Activated CD4-positive, alpha-beta T cell treated with anti-CD3 and anti-CD28 coated beads for 48 hours (primary cell): Measurements from ENCODE around the gene PSMD5.

Source experiments
- DNase-seq: peaks from one replicate; pipeline ENCODE4 v3.0.0-alpha.2; 2020

The PSMD5 gene

DNA sequence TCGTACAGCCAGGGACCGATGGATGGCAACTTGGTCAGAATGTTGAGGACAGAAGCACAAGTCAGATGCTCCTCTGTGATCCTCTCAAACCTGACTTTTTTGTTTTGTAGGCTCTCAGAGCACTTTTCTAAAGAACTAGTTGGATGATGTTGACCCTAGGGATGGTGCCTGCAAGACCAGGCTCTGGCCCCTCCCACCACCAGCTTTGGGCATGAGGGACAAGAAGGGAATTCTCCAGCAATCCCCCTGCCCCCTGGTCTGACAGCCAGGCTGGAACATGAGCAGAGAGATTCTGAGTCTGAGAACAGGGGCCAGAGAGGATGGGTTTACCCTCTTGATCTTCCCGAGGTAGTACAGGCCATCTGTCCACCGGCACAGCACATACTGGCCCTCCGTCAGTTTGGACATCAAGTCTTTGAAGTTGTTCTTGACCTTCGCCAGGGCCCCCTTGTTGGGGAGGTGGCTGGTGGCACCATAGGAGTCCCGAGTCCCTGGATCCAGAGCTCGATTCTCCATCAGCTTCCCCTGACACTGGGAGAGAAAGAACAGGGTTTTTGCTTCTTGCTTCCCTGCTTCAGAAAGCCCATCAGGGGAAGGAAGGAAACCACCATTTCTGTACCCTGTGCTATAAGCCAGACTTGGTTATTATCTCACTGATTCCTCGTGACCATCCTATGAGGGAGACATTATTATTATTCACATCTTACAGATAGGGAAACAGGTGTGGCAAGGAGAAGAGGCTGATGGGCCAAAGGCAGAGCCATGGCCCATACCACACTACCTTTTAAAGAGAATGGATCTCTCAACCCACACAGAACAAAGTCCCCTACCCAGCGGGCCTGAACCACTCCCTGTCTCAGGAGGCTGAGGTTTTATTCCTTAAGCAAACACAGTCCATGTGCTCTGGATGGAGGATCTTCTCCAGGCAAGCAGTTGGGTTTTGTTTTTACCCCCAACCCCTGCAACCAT, 31.8 kb upstream of the PSMD5 start:
- no peak for DNase-seq

DNA sequence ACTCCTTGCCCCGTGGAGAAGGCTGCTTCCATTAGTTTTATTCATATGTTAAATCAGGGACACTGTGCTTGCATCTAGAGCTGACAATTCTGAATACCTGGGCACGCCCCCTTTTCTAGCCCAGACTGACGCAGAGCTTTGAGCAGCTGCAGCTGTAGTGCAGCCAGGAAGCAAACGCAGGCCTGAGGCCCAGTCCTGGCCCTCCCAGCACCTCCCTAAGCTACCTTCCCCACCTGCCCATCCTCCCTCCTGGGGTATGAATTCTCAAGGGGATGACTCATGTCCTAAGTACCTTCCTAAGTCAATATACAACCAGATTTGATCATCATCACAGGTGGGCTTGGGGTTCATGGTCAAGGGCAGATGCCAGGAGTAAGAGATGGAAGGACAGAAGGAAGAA, 30.8 kb upstream of the PSMD5 start:
- DNase-seq: no peak

DNA sequence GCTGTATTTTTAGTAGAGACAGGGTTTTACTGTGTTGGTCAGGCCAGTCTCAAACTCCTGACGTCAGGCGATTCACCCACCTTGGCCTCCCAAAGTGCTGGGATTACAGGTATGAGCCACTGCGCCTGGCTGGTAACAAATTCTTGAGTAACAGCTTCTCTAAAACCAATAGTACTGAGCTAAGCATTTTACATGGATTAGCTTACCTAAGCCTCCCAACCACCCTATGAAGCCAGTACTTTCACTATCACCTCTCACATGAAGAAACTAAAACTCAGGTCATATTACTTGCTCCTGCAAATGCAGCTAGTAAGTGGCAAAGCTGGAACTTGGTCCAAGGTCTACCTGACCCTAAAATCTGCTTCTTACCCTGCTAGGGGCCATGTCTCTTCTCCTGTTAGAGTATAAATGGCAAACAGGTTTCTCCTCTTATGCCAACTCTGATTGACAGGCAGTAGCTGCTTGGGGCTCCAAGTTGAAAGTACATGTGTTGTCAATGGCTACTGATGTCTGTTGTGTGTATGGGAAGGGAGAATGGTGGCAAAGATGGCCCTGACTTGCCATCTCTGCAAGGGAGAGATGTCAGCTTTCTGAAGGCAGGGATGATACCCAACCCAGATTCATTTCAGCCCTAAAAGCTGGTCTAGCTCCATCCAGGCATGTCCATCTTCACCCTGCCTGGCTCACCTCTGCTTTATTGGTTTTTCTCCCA, 30.2 kb upstream of the PSMD5 start:
- no peak for DNase-seq

DNA sequence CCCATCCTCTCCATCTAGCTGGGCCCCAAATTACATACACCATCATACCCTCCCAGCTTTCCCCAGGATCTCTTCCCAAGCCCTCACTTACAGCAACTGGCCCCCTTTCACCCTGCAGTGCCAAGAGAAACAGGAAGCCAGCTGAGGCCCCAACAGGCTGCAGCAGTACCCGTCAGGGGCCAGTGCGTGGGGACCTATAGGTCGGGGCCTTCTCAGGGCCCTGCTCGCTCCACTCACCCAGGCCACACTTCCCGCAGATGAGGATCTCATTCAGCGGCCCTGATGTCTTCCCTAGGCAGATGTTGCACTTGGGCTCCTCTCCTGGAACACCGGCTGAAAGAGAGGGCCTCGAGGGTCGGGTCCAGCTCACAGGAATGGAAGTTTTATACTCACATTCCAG, 27.5 kb upstream of the PSMD5 start:
- DNase-seq: no peak

DNA sequence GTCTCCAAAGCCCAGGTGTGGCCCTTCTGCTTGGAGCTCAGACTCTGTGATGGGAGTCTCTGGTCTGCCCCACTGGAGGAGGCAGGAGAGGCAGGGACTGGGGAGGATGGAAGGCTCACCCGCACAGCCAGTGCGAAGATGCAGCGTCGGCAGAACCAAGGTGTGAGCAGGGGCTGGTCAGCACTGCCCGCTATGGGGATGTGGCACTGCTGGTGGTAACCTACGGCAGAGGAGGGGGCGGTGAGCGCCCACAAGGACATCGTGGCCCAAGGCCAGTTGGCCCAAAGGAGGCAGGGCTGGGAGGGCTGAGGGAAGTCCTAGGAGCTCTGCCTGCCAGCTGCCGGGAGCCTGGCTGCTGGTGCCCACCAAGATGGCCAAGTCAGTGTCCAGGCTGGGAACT, 27.0 kb upstream of the PSMD5 start:
- no peak for DNase-seq

DNA sequence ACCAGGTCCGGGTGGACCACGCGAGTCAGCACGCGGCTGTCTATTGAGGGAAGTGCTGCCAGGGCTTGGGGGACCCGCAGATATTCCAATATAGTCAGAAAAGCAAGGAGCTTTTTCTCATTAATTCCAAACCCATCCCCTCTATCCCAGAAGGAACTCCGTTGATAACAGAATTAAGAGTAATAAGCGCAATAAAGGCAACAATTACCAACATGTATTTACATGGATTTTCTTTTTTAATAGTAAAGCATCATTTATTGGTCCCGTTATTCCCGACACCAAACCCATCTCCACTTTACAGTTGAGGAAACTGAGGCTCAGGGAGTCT, 26.6 kb upstream of the PSMD5 start:
- no peak for DNase-seq

DNA sequence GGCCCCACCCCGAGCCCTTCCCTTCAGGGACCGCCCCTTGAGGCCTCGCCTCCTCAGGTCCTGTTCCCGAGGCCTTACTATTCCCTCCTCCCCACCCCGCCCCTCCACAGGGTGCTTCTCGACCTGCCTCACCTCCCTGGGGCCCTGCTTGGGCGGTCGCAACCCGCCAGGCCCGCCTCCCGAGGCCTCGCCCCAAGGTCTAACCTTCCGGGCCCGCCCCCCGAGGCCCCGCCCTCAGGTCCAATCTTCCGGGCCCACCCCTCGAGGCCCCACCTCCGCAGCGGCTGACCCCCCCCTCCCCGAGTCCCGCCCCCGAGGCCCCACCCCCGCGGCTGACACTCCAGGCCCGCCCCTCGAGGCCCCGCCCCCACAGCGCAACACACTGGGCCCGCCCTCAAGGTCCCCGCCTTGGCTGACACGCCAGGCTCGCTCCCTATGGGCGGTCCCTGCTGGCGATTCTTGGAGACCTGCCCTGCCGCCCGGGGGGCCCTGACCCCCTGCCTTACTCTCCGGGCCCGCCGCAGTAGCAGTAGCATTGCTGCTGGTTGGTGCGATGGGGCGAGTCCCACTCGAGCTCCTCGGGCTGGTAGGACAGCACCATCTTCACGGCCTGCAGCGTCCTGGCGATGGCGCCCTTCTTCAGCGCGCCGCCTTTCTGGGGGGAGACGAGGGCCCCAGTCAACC, 26.1 kb upstream of the PSMD5 start:
- peak; percentile 98 for DNase-seq

DNA sequence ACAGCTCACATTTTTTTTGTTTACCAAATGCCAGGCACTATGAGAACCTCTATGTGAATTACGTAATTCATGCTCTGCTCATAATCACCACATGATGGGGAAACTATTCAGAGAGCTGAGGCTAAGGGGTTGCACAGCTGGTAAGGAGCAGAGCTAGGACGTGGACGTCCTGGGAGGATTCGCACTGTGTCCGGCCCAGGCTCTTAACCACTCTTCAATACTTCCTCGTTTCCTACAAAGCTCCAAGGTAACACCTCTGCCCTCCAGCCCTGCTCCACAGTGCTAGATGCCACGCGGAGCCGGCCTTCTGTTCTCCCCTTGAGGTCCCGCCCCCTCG, 25.6 kb upstream of the PSMD5 start:
- no peak for DNase-seq

DNA sequence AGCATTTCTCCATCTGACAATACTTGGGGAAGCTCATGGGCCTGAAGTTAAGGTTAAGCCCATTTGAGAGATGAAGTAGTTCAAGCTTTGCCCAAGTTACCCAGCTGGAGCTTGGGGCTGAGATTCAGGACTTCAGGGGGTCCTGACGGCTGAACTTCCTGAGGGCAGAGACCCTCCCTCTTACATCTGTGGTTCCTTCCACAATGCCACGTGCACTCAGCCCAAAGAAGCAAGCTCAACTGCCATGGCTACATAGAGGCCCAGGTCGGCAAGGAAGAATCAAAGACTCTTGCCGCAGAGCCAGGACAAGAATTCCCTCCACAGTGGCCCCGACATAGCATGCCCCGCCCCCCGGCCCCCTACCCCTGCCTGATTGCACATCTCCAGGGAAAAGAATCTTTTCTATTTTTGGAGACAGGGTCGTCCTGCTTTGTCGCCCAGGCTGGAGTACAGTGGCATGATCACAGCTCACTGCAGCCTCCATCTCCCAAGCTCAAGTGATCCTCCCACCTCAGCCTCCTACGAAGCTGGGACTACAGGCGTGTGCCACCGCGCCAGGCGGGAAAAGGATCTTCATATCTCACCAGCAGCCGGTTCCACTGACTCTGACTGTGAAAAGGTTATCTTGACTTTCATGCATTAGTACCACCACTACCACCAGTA, 25.1 kb upstream of the PSMD5 start:
- no peak for DNase-seq

DNA sequence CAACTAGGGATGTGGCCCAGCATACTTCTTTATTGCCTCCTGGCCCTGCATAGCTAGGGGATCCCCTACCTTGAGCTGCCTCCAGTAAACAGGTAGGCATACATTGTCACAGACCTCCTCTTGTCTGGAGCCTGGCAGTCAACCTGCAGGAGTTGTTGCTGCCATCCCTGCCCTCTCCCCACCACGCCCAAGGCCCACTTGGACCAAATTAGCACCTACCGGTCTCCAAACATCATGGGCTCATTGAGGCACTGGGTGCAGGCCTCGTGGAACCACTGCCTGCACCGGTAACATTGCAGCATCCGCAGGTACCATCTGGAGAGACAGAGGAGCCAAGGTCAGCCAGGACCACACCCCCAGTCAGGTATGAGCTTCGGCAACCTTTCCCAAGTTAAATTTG, 23.9 kb upstream of the PSMD5 start:
- no peak for DNase-seq

DNA sequence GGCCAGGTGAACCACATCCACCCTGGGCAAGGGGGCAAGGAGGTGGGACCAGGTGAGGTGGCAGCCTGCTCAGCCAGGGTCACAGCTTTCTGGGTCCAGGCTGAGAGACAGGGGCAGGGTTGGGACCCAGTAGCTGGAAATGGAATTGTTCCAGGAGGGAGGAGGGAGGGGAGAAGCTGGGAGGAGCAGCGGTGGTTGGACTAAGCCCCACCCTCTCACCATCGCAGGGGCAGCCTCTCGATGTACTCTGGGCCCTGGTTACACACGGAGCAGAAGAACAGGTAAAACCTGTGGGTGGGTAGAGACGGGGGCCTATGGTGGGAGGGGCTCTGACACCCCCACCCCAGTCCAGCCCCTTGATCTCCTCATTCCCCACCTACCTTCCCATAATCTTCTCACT, 23.1 kb upstream of the PSMD5 start:
- DNase-seq: no peak

DNA sequence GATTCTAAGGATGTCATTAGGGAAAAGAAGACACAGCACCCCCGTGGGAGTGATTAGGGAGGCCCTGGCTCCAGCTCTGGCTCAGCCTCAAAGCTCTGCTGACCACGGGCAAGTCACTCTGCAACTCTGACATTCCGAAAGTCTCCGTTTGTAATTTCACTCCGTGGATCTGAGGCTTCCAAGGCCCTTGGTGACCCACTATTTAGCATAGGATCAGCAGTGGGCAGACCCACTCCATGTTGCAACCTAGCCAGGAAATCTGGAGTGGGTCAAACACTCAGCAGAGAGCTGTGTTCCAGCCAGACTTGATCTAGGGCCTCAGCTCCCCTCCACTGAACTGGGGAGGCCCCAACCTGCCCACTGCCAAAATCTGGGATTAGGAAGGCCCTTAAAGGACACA, 22.5 kb upstream of the PSMD5 start:
- no peak for DNase-seq

DNA sequence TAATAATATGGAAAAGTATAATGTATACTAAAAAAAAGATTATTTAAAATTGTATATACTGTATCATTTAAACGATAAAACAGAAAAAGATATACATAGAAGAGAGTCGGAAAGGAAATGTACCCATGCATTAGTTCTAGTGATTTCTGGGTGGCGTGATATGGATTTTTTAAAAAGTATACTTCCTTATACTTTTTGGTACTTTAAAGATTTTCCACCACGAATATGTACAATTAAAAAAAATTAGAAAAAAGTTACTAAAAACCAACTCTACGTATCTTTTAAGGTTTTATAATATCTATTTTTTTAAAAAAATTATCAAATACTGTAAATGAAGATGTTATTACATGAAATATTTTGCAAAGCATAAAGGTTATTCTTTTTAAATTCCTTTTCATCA, 22.0 kb upstream of the PSMD5 start:
- DNase-seq: no peak

DNA sequence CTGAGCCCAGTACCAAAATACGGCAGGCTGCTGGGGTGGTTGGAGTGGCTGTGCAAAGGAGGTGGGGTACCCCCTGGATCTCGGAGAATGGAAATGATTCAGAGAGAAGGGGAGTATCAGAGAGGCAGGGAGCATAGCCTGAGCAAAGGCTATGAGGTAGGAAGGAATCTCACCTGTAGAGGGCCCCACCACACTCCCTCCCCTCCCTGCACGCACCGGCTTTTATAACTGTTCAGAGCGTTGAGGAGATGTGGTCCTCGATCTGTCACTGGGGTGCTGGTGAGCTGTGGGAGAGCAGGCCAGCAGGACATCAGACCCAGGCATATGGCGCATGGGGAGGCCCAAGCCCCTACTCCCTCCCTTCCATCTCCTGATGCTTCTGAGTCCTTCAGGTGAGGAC, 21.1 kb upstream of the PSMD5 start:
- no peak for DNase-seq

DNA sequence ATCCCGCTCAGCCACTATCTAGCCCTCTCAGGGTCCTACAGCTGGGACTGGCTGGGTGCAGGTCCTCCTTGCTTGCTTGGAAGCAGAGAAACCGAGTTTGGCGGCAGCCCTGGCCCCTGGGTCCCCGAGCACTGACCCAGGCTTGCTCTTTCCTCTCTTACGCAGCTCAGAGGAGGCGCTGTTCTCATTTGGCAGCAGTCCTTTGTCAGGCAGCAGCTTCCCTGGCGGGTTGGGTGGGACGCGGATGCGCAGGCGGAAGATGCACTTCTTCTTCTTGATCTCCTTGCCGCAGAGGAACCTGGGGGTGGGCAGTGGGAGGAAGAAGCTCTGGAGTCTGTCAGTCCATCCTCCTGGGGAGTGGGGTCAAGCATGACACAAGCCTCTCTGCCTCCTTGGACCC, 19.7 kb upstream of the PSMD5 start:
- no peak for DNase-seq

DNA sequence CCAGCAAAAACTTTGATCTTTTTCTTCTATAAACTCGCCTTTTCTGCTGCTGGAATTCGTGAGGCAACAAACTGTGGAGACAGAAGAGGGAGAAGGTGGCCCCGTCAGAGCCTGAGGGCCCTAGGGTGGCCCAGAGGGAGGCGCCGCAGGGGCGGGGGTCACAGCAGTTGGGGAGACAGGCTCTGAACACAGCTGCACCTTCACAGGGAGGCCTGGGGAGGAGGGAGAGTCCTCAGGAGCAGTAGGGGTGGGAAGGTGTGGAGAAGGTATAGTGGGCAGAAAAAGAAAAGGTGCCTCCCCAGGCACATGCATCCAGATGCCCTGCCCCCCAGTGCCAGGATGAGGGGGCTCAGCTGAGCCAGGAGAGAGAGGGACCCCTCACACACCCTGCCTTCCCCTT, 19.2 kb upstream of the PSMD5 start:
- no peak for DNase-seq

DNA sequence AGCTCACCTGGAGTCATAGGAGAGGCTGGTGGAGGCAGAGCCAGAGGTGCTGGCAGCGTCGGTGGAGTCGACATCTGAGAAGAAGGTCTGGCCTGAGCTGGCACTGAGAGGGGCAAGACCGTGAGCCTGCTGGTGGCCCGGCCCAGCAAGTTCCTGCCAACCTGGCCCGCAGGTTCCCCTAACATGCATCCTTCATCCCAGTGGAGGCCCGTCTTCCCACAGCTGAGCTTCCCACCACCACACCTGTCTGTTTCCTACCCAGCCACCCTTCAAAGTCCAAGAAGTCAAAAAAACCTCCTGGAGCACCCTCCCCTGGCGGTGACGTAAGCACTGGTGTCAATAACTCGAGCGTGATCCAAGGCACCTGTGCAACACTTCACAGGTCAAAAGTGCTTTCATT, 17.4 kb upstream of the PSMD5 start:
- DNase-seq: no peak

DNA sequence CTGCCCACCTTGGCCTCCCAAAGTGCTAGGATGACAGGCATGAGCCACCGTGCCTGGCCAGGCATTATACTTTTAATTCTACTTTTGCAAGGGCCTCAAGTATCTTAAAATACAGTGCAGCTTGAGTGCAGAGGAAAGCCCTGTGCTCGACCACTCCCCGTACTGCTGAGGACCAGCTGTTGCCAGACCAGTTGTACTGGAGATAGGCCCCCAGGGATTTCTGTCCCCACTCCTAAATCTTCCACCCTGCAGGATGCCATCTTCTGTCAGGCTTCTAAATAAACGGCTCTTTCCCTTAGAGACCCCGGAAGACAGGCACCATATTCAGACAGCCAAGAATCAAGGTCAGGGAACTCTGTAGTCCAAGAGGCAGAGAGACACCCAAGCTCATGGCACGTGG, 16.6 kb upstream of the PSMD5 start:
- no peak for DNase-seq

DNA sequence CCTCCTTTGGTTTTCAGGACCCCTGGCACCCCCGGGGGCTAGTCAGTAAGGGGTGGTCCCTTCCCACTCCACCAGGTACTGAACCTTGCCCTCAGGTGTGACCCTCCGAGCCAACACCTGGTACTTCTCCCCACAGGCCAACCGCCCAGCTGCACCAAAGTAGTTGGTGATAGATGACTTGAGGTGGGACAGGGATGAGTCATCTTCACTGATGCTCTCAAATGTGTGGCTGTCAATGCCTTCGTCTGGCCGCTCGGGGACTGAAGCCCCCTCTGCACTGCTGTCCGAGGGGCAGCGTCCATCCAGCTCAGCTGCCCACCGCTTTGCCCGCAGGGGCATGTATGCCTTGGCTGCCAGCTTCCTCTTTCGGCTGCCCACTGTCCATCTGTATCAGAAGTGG, 15.2 kb upstream of the PSMD5 start:
- no peak for DNase-seq

DNA sequence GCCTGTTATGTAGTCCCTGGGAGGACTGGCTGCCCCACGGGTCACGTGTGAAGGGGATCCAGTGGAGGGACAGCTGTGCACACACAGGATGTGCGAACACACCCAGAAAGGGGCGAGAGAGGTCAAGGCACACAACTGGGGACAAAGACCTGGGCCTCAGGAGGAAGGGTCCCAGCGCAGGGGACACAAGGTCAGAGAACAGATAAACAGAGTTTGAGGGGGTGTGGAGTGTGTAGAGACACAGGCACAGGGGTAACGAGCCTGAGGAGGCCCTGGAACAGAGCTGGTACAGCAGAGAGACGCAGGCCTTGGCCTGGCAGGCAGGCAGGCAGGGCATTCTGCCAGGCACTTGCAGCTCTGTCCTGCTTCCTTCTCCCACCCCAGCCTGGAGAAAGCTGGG, 14.8 kb upstream of the PSMD5 start:
- DNase-seq: no peak

DNA sequence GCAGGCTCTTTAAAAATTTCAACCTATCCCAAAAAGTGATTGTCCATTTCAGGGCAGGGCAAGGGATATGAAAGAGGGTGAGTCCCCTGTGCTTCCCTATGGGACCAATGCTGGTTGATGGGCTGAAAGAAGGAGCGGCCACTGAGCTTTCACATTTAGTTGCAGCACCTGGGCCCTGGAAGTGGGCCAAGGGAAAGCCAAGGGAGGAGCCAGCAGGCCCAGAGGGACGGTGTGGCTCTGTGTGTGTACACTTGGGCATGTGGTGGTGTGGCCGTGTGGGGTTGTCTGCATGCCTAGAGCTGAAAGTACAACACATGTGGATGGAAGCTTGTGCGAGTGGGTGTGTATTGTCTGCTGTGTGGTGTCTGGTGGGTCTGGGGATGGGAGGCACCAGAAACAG, 14.0 kb upstream of the PSMD5 start:
- DNase-seq: no peak

DNA sequence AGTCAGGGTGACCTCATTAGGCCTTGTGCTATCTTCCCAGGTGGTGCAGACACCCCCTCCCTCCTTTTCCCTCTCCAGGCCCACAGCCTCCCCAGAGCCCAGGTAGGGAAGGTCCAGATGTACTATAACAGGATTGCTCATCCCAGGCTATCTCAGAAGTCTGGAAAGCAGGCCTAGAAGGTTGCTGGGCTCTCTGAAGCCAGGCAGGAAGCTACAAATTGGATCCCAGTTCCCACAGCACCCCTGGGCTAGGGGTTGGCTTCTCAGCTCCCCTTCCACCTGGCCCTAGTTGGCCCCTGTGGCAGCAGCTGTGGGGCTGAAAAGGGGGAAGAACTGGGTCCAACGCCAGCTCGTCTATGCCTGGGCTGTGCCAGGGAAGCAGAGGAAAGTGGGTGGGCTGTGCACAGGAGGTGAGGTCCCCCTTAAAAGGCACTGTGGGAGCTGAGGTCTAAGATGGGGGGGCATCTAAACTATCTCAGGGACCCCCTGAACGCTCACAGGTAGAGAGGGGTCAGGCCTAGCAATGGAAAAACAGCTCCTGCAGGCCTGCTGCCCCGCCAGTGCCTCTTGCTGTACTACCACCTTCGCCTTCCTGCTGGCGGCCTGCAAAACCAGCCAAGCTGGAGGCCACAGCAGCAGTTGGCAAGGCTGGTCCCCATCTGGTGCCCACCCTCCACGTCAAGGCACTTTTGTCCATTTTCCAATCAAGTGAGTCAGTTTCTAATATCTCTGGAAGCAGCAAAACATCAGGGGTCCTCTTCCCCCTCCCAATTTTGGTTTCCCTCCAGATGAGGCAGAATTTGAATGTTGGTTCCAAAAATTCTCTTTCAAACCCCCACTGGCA, 13.3 kb upstream of the PSMD5 start:
- no peak for DNase-seq
